Esophagus squamous epithelium (tissue), 4 donors: ENCODE results near the gene UBE2I.

Experiments used
- CTCF ChIP-seq, 6 experiments: fragments of 450-650 bp in 4 of 6; fragments of 200-600 bp in 2 of 6; sonication (generic) in 2 of 6; IDR thresholded peaks; one replicate each; pipeline ENCODE4 v1.5.1; 2016 to 2019; ENCODE audit warnings: antibody characterized with exemption in 6 of 6, mild to moderate bottlenecking in 4 of 6, moderate library complexity in 4 of 6
- POLR2A ChIP-seq, 4 donors: fragments of 450-650 bp; IDR thresholded peaks; one replicate each; pipeline ENCODE4 v1.6.1; 2017; ENCODE audit warnings: antibody characterized with exemption in 4 of 4, mild to moderate bottlenecking in 4 of 4, moderate library complexity in 3 of 4

GRCh38 chr16:1312467-1312816 is 3.0 kb downstream of the UBE2I start:
- TF ChIP-seq CTCF (IDR thresholded peaks at IDR 0.05) = no peak
- TF ChIP-seq POLR2A (IDR thresholded peaks at IDR 0.05) = no peak
